Body of pancreas (tissue), 4 donors: ENCODE data around the gene RSRC2.

ENCODE experiments used
- CTCF ChIP-seq, 7 experiments: fragments of 450-650 bp in 4 of 7; fragments of 200-600 bp in 3 of 7; sonication (generic) in 3 of 7; IDR thresholded peaks; one replicate each; pipeline ENCODE4 v1.5.1; 2016 to 2019; ENCODE audit warnings: antibody characterized with exemption in 7 of 7
- POLR2A ChIP-seq, 3 donors: fragments of 450-650 bp; IDR thresholded peaks; one replicate each; pipeline ENCODE4 v1.6.1; 2016; ENCODE audit warnings: antibody characterized with exemption in 3 of 3, mild to moderate bottlenecking in 2 of 3

DNA sequence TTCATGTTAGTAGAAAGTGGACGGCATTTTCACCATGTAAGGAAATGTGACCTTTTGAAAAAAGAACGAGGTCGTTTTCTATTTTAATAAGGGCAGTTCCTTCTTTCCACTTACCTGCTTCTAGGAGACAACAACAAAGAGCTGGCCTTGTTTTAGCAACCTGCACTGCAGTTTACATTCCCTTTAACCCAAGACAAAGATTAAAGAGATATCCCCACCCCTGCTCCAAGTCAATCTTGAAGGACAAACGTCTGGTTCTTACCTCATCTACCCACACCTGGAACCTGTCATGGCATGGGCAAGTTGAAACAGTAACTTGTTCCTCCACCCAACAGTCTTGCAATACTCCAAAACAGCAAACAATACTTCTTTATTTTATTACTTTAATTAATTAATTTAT, 58.8 kb downstream of the RSRC2 start:
- TF ChIP-seq CTCF (IDR thresholded peaks at IDR 0.05) (no peak), POLR2A (IDR thresholded peaks at IDR 0.05) (no peak)
